Naive thymus-derived CD4-positive, alpha-beta T cell (primary cell): Measurements from ENCODE around the gene PWWP2A. TPM values are rescaled to one million over a fixed set of nuclear protein-coding genes. Genes with fewer than 3 reads are reported as not detected.
A peak's percentile ranks its signal among the peaks of the same experiment; 100 is the strongest.

Experiments
- ATAC-seq: fragments of 150-1000 bp; cut with Tn5 transposase; 2 replicates; pipeline ENCODE4 v1.10.0; 2021; ENCODE audit warnings: mild to moderate bottlenecking, moderate library complexity
- CTCF ChIA-PET: fragments of 350-600 bp; sonication (Branson Sonifier 250); formaldehyde crosslinking; loops from one replicate; lab custom pipeline; 2021; ENCODE audit warnings: antibody characterized with exemption; lab: Charles Lee
- POLR2A ChIA-PET: fragments of 350-600 bp; sonication (Branson Sonifier 250); formaldehyde crosslinking; loops from one replicate; lab custom pipeline; 2021; ENCODE audit warnings: antibody characterized with exemption, inconsistent platforms; lab: Charles Lee
- DNase-seq, 9 donors: peaks; one replicate each; pipeline versions ENCODE4 v3.0.0 to v3.0.0-alpha.2; 2020 to 2022; ENCODE audit warnings: mixed read lengths in 1 of 9
- H3K27ac ChIP-seq: one replicate; pipeline ENCODE4 v1.7.0; 2013; ENCODE audit warnings: mild to moderate bottlenecking, low read depth, low read length, moderate library complexity
- H3K27me3 ChIP-seq, 2 donors: one replicate each; pipeline ENCODE4 v1.7.0; 2013; ENCODE audit warnings: low read length in 2 of 2, mild to moderate bottlenecking in 2 of 2, moderate library complexity in 2 of 2; ENCODE audit not compliant: control insufficient read depth in 2 of 2, insufficient read depth in 2 of 2
- H3K36me3 ChIP-seq, 3 experiments: 1 replicate in 2 of 3; 2 replicates in 1 of 3; pipeline ENCODE4 v1.7.0; 2013; ENCODE audit warnings: low read length in 3 of 3, mild to moderate bottlenecking in 3 of 3, moderate library complexity in 1 of 3; ENCODE audit not compliant: insufficient read depth in 3 of 3, control insufficient read depth in 2 of 3
- H3K4me1 ChIP-seq, 2 donors: one replicate each; pipeline ENCODE4 v1.7.0; 2013; ENCODE audit warnings: low read length in 2 of 2, mild to moderate bottlenecking in 2 of 2, moderate library complexity in 1 of 2; ENCODE audit not compliant: control insufficient read depth in 2 of 2, insufficient read depth in 2 of 2
- H3K4me3 ChIP-seq: 2 replicates; pipeline ENCODE4 v1.7.0; 2013; ENCODE audit warnings: mild to moderate bottlenecking, low read length
- H3K9me3 ChIP-seq, 3 experiments: 1 replicate in 2 of 3; 2 replicates in 1 of 3; pipeline ENCODE4 v1.7.0; 2013; ENCODE audit warnings: low read length in 3 of 3; ENCODE audit not compliant: control insufficient read depth in 2 of 3
- H3K27ac Mint-ChIP-seq, 9 donors: one replicate each; pipeline ENCODE4 v1.8.0; 2020 to 2022; ENCODE audit warnings: mixed read lengths in 9 of 9, mild to moderate bottlenecking in 8 of 9, moderate library complexity in 5 of 9, inconsistent platforms in 2 of 9
- H3K27me3 Mint-ChIP-seq, 5 donors: one replicate each; pipeline ENCODE4 v1.8.0; 2021 to 2022; ENCODE audit warnings: mixed read lengths in 5 of 5, mild to moderate bottlenecking in 1 of 5
- H3K36me3 Mint-ChIP-seq, 5 donors: one replicate each; pipeline ENCODE4 v1.8.0; 2020 to 2022; ENCODE audit warnings: mixed read lengths in 5 of 5, mild to moderate bottlenecking in 3 of 5, inconsistent platforms in 1 of 5
- H3K4me1 Mint-ChIP-seq, 7 donors: one replicate each; pipeline ENCODE4 v1.8.0; 2020 to 2022; ENCODE audit warnings: mixed read lengths in 7 of 7, mild to moderate bottlenecking in 3 of 7, inconsistent platforms in 1 of 7
- H3K4me3 Mint-ChIP-seq, 10 donors: one replicate each; pipeline ENCODE4 v1.8.0; 2020 to 2022; ENCODE audit warnings: mild to moderate bottlenecking in 10 of 10, mixed read lengths in 10 of 10, moderate library complexity in 6 of 10, inconsistent platforms in 2 of 10
- H3K9me3 Mint-ChIP-seq, 11 donors: one replicate each; pipeline ENCODE4 v1.8.0; 2020 to 2022; ENCODE audit warnings: mixed read lengths in 11 of 11, mild to moderate bottlenecking in 4 of 11, inconsistent platforms in 1 of 11, moderate library complexity in 1 of 11
- intact Hi-C, 2 donors: fragments of 100-400 bp; cut with micrococcal nuclease; formaldehyde crosslinking; loops; one replicate each; pipeline ENCODE4 v1.15.1; 2023
- polyA plus RNA-seq, 2 donors: library from polyadenylated mRNA; unstranded; fragments of 300-500 nt; fragmentation: Illumina TruSeq; gene quantifications; one replicate each; pipeline ENCODE4 v1.2.3, GENCODE V29; 2021
- total RNA-seq, 6 experiments: library from RNA in 5 of 6; stranded (reverse) in 5 of 6; gene quantifications; 1 replicate in 5 of 6; 2 replicates in 1 of 6; pipeline ENCODE4 v1.2.3 and lab custom pipeline; 2021 to 2026

PWWP2A gene, protein sequence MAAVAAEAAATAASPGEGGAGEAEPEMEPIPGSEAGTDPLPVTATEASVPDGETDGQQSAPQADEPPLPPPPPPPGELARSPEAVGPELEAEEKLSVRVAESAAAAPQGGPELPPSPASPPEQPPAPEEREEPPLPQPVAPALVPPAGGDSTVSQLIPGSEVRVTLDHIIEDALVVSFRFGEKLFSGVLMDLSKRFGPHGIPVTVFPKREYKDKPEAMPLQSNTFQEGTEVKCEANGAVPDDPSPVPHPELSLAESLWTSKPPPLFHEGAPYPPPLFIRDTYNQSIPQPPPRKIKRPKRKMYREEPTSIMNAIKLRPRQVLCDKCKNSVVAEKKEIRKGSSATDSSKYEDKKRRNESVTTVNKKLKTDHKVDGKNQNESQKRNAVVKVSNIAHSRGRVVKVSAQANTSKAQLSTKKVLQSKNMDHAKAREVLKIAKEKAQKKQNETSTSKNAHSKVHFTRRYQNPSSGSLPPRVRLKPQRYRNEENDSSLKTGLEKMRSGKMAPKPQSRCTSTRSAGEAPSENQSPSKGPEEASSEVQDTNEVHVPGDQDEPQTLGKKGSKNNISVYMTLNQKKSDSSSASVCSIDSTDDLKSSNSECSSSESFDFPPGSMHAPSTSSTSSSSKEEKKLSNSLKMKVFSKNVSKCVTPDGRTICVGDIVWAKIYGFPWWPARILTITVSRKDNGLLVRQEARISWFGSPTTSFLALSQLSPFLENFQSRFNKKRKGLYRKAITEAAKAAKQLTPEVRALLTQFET
- total RNA-seq = 10 to 100 TPM; 21.2 to 43.6 (median 29.5) TPM
- polyA plus RNA-seq = 10 to 100 TPM; 25.9 to 27.3 TPM
- total RNA-seq (lab: John Stamatoyannopoulos, UW) = 43.6 reads per million, percentile 68 among the genes with 10 or more reads in this experiment

DNA sequence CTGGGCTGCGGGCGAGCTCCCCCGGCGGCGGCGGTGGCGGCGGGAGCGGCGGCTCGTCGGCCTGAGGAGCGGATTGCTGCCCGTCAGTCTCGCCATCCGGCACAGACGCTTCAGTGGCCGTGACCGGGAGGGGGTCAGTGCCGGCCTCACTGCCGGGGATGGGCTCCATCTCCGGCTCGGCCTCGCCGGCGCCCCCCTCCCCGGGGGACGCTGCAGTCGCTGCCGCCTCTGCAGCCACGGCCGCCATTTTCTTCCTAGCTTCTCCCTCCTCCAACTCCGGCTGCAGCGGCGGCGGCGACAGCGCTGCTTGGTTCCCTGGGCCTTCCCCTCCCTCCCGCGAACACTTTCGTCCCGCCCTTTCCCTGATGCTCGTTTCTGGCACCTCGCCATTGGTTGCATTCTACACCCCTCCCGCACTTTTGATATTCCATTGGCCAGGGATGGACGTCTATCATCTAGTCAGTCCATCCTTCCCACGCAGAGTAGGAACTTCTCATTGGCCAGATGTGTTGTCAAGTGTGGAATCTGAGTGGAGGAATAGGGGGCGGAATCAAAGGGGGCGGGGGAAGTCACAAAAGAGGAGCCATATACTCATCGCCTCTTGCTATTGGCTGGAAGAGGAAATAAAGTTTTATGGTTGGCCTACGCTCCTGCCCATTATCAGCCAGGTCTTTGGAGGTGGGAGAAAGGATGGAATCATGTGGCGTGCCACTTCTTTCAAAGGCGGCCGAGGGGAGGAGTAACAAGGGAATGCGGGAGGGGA, at the start of gene PWWP2A:
Gene PWWP2A (minus strand): TSS at position 309 of the 763 bp plus-strand sequence. CDS start 62 bp downstream, at position 247.
- peak within 1 kb of the TSS; percentile 83 to 99 (median 94) for H3K4me3 Mint-ChIP-seq
- POLR2A ChIA-PET = interaction anchor here (1.0 to 1.6 kb wide), 5 partner anchors 10 to 857 kb away, joined by 3 to 6 read pairs (median 4); partner anchors contain the start of genes SLU7 and TTC1
- peaks cover 0 to 25% (median 20%) of the 10 kb centered on the region in 7 donors for H3K4me1 Mint-ChIP-seq
- Histone ChIP-seq H3K4me1 (peaks cover 0 to 5% of the 10 kb centered on the region in 2 donors), H3K4me3 (peak within 1 kb of the TSS; percentile 79), H3K27ac (peak within 1 kb of the TSS; percentile 83), H3K9me3 (no peaks in the 10 kb centered on the region), H3K36me3 (peaks cover 0 to 18% (median 0%) of the 10 kb centered on the region in 3 experiments), H3K27me3 (no peaks in the 10 kb centered on the region)
- H3K36me3 Mint-ChIP-seq = peaks cover 0 to 7% (median 5%) of the 10 kb centered on the region in 5 donors
- H3K27me3 Mint-ChIP-seq = peaks cover 0 to 8% (median 0%) of the 10 kb centered on the region in 5 donors
- peaks cover 0 to 2% (median 0%) of the 10 kb centered on the region in 11 donors for H3K9me3 Mint-ChIP-seq
- intact Hi-C loops = loop anchor here (1.0 to 5.0 kb wide), 14 partner anchors 79 to 1307 kb away; partner anchors contain the start of genes SLU7 (in 2 of the 2), TTC1 (in 2 of the 2), UBLCP1 (in 2 of the 2) and RNF145 (in 1 of the 2)
- CTCF ChIA-PET = no interaction called here
- DNase-seq = peak; percentile 86 to 100 (median 99)
- H3K27ac Mint-ChIP-seq = peak within 1 kb of the TSS; percentile 83 to 98 (median 94)
- ATAC-seq = peak; percentile 96

DNA sequence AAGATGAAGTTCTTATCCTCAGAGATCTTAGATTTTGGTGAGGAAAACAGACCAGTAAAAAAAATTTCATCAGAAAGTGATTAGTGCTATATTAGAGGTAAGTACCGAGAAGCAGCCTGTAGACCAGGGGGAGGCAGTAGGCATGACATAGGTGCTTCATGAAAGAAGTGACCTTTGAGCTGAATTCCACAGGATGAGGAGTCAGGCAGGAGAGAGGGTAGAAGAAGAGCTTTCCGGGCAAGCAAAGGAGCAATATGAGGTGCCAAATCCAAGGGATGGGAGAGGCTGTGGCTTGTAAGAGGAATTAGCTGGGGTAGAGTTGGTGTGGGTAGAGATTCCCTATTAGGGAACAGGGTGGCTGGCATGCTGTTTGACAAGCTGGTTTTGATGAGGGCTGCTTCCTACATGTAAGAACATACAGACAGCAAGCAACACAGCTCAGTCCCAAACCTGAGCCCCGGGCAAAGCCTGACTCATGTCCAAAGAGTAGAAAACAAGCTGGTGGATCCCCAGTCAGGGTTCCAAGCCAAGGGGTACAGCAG, 48.4 kb upstream of the PWWP2A start:
- H3K4me3 Mint-ChIP-seq = no peak overlapping the region
- ChIA-PET POLR2A (no interaction called here), CTCF (interaction anchor here (0.6 kb wide), 2 partner anchors 8 to 23 kb away, joined by 3 to 4 read pairs; no protein-coding TSS in a partner anchor)
- no peak for ATAC-seq
- Histone ChIP-seq H3K36me3 (no peaks in the 10 kb centered on the region), H3K27me3 (no peaks in the 10 kb centered on the region), H3K9me3 (no peaks in the 10 kb centered on the region), H3K27ac (no peak overlapping the region), H3K4me3 (no peak overlapping the region), H3K4me1 (no peaks in the 10 kb centered on the region)
- no peaks in the 10 kb centered on the region for H3K9me3 Mint-ChIP-seq
- peaks cover 0 to 2% (median 0%) of the 10 kb centered on the region in 7 donors for H3K4me1 Mint-ChIP-seq
- intact Hi-C loops = no loop called here
- peaks cover 14 to 36% (median 23%) of the 10 kb centered on the region in 5 donors for H3K27me3 Mint-ChIP-seq
- no peak for DNase-seq
- no peaks in the 10 kb centered on the region for H3K36me3 Mint-ChIP-seq
- H3K27ac Mint-ChIP-seq = no peak overlapping the region

- POLR2A ChIA-PET = no interaction called here
- CTCF ChIA-PET = no interaction called here
- Mint-ChIP-seq H3K9me3 (no peaks in the 10 kb centered on the region), H3K4me1 (peaks cover 0 to 2% (median 0%) of the 10 kb centered on the region in 7 donors), H3K36me3 (no peaks in the 10 kb centered on the region), H3K4me3 (no peak overlapping the region), H3K27ac (no peak overlapping the region), H3K27me3 (peaks cover 14 to 36% (median 23%) of the 10 kb centered on the region in 5 donors)
- Histone ChIP-seq H3K27me3 (no peaks in the 10 kb centered on the region), H3K4me1 (no peaks in the 10 kb centered on the region), H3K9me3 (no peaks in the 10 kb centered on the region), H3K27ac (no peak overlapping the region), H3K36me3 (no peaks in the 10 kb centered on the region), H3K4me3 (no peak overlapping the region)
- no peak for DNase-seq
- intact Hi-C loops = no loop called here
- no peak for ATAC-seq
Observed at GRCh38 chr5:160166973-160167623, 47.8 kb upstream of the PWWP2A start.

GRCh38 chr5:160166069-160166972, 47.1 kb upstream of the PWWP2A start:
- Histone ChIP-seq H3K36me3 (no peaks in the 10 kb centered on the region), H3K4me3 (no peak overlapping the region), H3K27ac (no peak overlapping the region), H3K9me3 (no peaks in the 10 kb centered on the region), H3K27me3 (no peaks in the 10 kb centered on the region), H3K4me1 (no peaks in the 10 kb centered on the region)
- Mint-ChIP-seq H3K27ac (no peak overlapping the region), H3K9me3 (no peaks in the 10 kb centered on the region), H3K27me3 (peaks cover 14 to 36% (median 23%) of the 10 kb centered on the region in 5 donors), H3K4me3 (no peak overlapping the region), H3K36me3 (no peaks in the 10 kb centered on the region), H3K4me1 (peaks cover 0 to 2% (median 0%) of the 10 kb centered on the region in 7 donors)
- intact Hi-C loops = no loop called here
- ChIA-PET CTCF (no interaction called here), POLR2A (no interaction called here)
- DNase-seq = no peak
- ATAC-seq = no peak
